HCT116 (cell line): ENCODE measurements around the gene KRT17.

ENCODE experiments used
- CTCF ChIP-seq, 3 experiments: fragments of 200-600 bp in 1 of 3; sonication (generic) in 1 of 3; IDR thresholded peaks in 2 of 3; conservative IDR thresholded peaks in 1 of 3; 2 replicates each; pipeline ENCODE4 v1.5.1; 2012 to 2017; ENCODE audit warnings: low read depth in 2 of 3, low read length in 2 of 3, antibody characterized with exemption in 1 of 3, borderline replicate concordance in 1 of 3, control low read depth in 1 of 3, mild to moderate bottlenecking in 1 of 3, mixed read lengths in 1 of 3, mixed run types in 1 of 3, moderate library complexity in 1 of 3; ENCODE audit not compliant: insufficient read depth in 1 of 3
- EZH2 ChIP-seq: fragments of 200-600 bp; sonication (generic); IDR thresholded peaks from 2 replicates; pipeline ENCODE4 v1.6.1; 2017; ENCODE audit warnings: antibody characterized with exemption, mixed run types
- POLR2A ChIP-seq: IDR thresholded peaks from 2 replicates; pipeline ENCODE4 v1.7.0; 2011; ENCODE audit warnings: borderline replicate concordance; ENCODE audit not compliant: insufficient read depth, insufficient read length; ENCODE audit errors: extremely low read depth
- POLR2AphosphoS5 ChIP-seq: IDR thresholded peaks from 2 replicates; pipeline ENCODE4 v1.6.1; 2011; ENCODE audit warnings: mild to moderate bottlenecking, low read depth, low read length, moderate library complexity
- REST ChIP-seq: IDR thresholded peaks from 2 replicates; pipeline ENCODE4 v1.6.1; 2012; ENCODE audit warnings: low read depth
- SIN3A ChIP-seq: IDR thresholded peaks from 2 replicates; pipeline ENCODE4 v1.6.1; 2012; ENCODE audit warnings: low read depth

GRCh38 chr17:41575336-41575735 is 49.0 kb downstream of the KRT17 start:
- TF ChIP-seq CTCF (IDR thresholded peaks at IDR 0.05 in 2 of 3, conservative IDR thresholded peaks at IDR 0.05 in 1 of 3; ENCODE audit: borderline replicate concordance in 1 of 3, insufficient read depth in 1 of 3, low read depth in 2 of 3, low read length in 2 of 3) = no peak
- TF ChIP-seq POLR2A = no peak
- TF ChIP-seq POLR2AphosphoS5 = no peak
- no peak for TF ChIP-seq EZH2
- no peak for TF ChIP-seq SIN3A
- no peak for TF ChIP-seq REST
